Immature natural killer cell (primary cell): ENCODE results near the gene RGS6. TPM values are rescaled to one million over a fixed set of nuclear protein-coding genes. Genes with fewer than 3 reads are reported as not detected.
"Not testable (repeated sequence)": the region's sequence is repeated elsewhere in the genome, so short reads cannot be mapped to it uniquely, and the experiment has no call there.

Source experiments
- DNase-seq, 3 donors: peaks; one replicate each; pipeline ENCODE4 v3.0.0; 2022; ENCODE audit warnings: mixed read lengths in 1 of 3
- H3K27ac Mint-ChIP-seq, 6 donors: one replicate each; pipeline ENCODE4 v1.8.0; 2020; ENCODE audit warnings: mixed read lengths in 6 of 6, mild to moderate bottlenecking in 5 of 6, inconsistent platforms in 4 of 6, moderate library complexity in 3 of 6
- H3K27me3 Mint-ChIP-seq, 3 donors: one replicate each; pipeline ENCODE4 v1.8.0; 2020 to 2021; ENCODE audit warnings: low read depth in 3 of 3, mild to moderate bottlenecking in 3 of 3, mixed read lengths in 3 of 3, moderate library complexity in 3 of 3, inconsistent platforms in 1 of 3
- H3K36me3 Mint-ChIP-seq, 3 donors: one replicate each; pipeline ENCODE4 v1.8.0; 2020; ENCODE audit warnings: mixed read lengths in 3 of 3, inconsistent platforms in 2 of 3, mild to moderate bottlenecking in 2 of 3
- H3K4me1 Mint-ChIP-seq, 2 donors: one replicate each; pipeline ENCODE4 v1.8.0; 2020; ENCODE audit warnings: inconsistent platforms in 2 of 2, mild to moderate bottlenecking in 2 of 2, mixed read lengths in 2 of 2, moderate library complexity in 1 of 2
- H3K4me3 Mint-ChIP-seq, 5 donors: one replicate each; pipeline ENCODE4 v1.8.0; 2020; ENCODE audit warnings: mild to moderate bottlenecking in 5 of 5, mixed read lengths in 5 of 5, inconsistent platforms in 3 of 5, moderate library complexity in 3 of 5
- H3K9me3 Mint-ChIP-seq, 6 donors: one replicate each; pipeline ENCODE4 v1.8.0; 2020; ENCODE audit warnings: mild to moderate bottlenecking in 6 of 6, mixed read lengths in 6 of 6, inconsistent platforms in 4 of 6, moderate library complexity in 3 of 6
- polyA plus RNA-seq, 3 donors: library from polyadenylated mRNA; unstranded; fragments of 300-500 nt; fragmentation: Illumina TruSeq; gene quantifications; one replicate each; pipeline ENCODE4 v1.2.3, GENCODE V29; 2021

The RGS6 gene
- under 1 TPM in 2 of 3 donors, not detected in 1; 0.34 to 0.37 TPM for polyA plus RNA-seq

DNA sequence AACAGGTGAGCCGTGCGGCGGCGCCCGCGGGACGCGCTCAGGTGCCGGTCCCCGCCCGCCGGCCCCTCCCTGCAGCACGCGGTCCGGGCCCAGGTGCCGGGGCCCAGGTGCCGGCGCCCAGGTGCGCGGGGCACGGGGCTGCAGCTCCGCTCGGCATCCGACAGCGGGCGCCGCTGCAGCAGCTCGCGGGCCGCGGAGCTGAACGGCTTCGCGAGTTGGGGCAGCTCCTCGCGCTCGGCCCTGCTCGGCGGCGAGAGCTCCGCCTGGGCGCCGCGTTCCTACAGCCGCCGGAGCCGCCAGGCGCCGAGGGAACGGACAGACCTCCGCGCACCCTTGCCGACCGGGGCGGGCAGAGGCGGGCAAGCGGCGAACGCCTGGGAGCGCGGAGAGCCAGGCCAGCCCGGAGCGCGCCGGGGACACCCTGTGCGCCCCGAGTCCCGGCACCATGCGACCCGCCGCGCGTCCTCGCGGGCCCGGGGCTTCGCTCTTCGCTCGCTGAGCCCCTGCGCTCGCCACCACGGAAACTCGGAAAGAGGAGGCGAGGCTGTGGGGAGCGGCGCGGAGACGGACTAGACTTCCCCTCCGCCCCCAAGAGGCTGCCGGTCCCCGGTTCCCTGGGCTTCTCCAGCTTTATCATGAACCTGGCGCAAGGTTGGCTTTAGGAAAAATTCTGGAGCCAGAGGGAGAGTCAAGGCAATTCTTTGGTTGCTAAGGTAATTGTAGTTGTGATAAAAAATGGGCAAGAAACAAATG lies at the start of gene RGS6:
Gene RGS6 (plus strand): TSS at position 201 of the 753 bp plus-strand sequence.
- DNase-seq: no peak
- Mint-ChIP-seq H3K36me3 (no peaks in the 10 kb centered on the region), H3K27me3 (peaks cover 8 to 21% (median 8%) of the 10 kb centered on the region in 3 donors)

DNA sequence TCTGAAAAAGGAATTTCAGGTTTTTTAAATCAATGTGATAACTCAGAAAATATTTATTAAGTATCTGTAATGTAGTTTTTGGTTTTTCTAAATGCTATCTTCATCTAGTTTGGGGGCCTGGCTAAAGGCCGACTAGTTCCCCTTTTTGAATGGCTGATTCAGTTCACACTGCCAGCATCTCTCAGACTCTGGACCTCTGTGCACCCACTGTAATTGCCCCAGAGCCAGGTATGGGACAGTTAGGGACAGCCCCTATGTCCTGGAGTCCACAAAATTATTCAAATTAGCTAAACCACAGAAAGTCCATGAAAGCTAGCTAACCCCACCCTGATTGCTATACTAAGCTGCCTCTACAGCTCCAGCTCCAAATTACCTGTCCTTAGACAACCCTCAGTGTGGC lies 49.1 kb upstream of the RGS6 start:
- peaks cover 0 to 3% (median 0%) of the 10 kb centered on the region in 3 donors for H3K36me3 Mint-ChIP-seq
- no peak overlapping the region for H3K27ac Mint-ChIP-seq
- peaks cover 6 to 23% (median 11%) of the 10 kb centered on the region in 6 donors for H3K9me3 Mint-ChIP-seq
- H3K27me3 Mint-ChIP-seq: peaks cover 3 to 10% (median 4%) of the 10 kb centered on the region in 3 donors
- no peak for DNase-seq
- H3K4me1 Mint-ChIP-seq: no peaks in the 10 kb centered on the region
- no peak overlapping the region for H3K4me3 Mint-ChIP-seq

More for the DNA sequence above, at the start of gene RGS6:
- peak within 1 kb of the TSS in 2 of 5 donors; percentile 21 to 24 for H3K4me3 Mint-ChIP-seq
- peaks cover 0 to 4% (median 0%) of the 10 kb centered on the region in 6 donors for H3K9me3 Mint-ChIP-seq
- peaks cover 4 to 15% of the 10 kb centered on the region in 2 donors for H3K4me1 Mint-ChIP-seq
- no peak within 1 kb of the TSS for H3K27ac Mint-ChIP-seq

- peaks cover 0 to 3% (median 0%) of the 10 kb centered on the region in 3 donors for H3K36me3 Mint-ChIP-seq
- no peak for DNase-seq
- H3K4me1 Mint-ChIP-seq: no peaks in the 10 kb centered on the region
- H3K27me3 Mint-ChIP-seq: peaks cover 3 to 9% (median 6%) of the 10 kb centered on the region in 3 donors
- no peak overlapping the region for H3K27ac Mint-ChIP-seq
- no peak overlapping the region for H3K4me3 Mint-ChIP-seq
- H3K9me3 Mint-ChIP-seq: peaks cover 5 to 22% (median 9%) of the 10 kb centered on the region in 6 donors
Measured at GRCh38 chr14:71885301-71885700, 46.9 kb upstream of the RGS6 start.

DNA sequence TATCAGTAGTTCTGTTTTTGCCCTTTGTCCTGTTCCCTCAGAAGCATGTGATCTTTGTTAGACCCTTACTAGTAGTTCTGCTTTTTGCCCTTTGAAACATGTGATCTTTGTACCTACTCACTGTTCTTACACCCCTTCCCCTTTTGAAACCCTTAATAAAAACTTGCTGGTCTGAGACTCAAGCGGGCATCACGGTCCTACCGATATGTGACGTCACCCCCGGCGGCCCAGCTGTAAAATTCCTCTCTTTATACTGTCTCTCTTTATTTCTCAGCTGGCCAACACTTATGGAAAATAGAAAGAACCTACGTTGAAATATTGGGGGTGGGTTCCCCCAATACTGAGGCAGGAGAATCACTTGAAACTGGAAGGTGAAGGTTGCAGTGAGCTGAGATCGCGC lies 44.4 kb upstream of the RGS6 start:
- H3K9me3 Mint-ChIP-seq: peaks cover 5 to 22% (median 9%) of the 10 kb centered on the region in 6 donors
- not testable (repeated sequence) for H3K27me3 Mint-ChIP-seq, H3K36me3 Mint-ChIP-seq, H3K4me3 Mint-ChIP-seq, H3K27ac Mint-ChIP-seq, H3K4me1 Mint-ChIP-seq, DNase-seq

GRCh38 chr14:71890541-71890940 lies 41.7 kb upstream of the RGS6 start:
- Mint-ChIP-seq H3K27ac (no peak overlapping the region), H3K4me1 (no peaks in the 10 kb centered on the region), H3K9me3 (peaks cover 5 to 22% (median 8%) of the 10 kb centered on the region in 6 donors), H3K4me3 (no peak overlapping the region), H3K27me3 (peaks cover 3 to 4% (median 3%) of the 10 kb centered on the region in 3 donors), H3K36me3 (peaks cover 0 to 3% (median 0%) of the 10 kb centered on the region in 3 donors)
- no peak for DNase-seq

- H3K4me3 Mint-ChIP-seq: no peak overlapping the region
- H3K9me3 Mint-ChIP-seq: peaks cover 5 to 19% (median 8%) of the 10 kb centered on the region in 6 donors
- H3K27ac Mint-ChIP-seq: no peak overlapping the region
- DNase-seq: no peak
- H3K27me3 Mint-ChIP-seq: peaks cover 3 to 4% (median 3%) of the 10 kb centered on the region in 3 donors
- H3K36me3 Mint-ChIP-seq: peaks cover 0 to 3% (median 0%) of the 10 kb centered on the region in 3 donors
- no peaks in the 10 kb centered on the region for H3K4me1 Mint-ChIP-seq
Measured at GRCh38 chr14:71891185-71891584, 41.0 kb upstream of the RGS6 start.

- Mint-ChIP-seq H3K27ac (no peak overlapping the region), H3K4me1 (no peaks in the 10 kb centered on the region), H3K4me3 (no peak overlapping the region), H3K36me3 (peaks cover 0 to 3% (median 0%) of the 10 kb centered on the region in 3 donors), H3K9me3 (peaks cover 5 to 17% (median 7%) of the 10 kb centered on the region in 6 donors), H3K27me3 (peaks cover 3 to 4% (median 3%) of the 10 kb centered on the region in 3 donors)
- DNase-seq: no peak
Measured at GRCh38 chr14:71891970-71892369, 40.3 kb upstream of the RGS6 start.

GRCh38 chr14:71905031-71905430 lies 27.2 kb upstream of the RGS6 start:
- H3K36me3 Mint-ChIP-seq: no peaks in the 10 kb centered on the region
- no peak overlapping the region for H3K4me3 Mint-ChIP-seq
- peaks cover 11 to 22% (median 12%) of the 10 kb centered on the region in 3 donors for H3K27me3 Mint-ChIP-seq
- DNase-seq: no peak
- H3K27ac Mint-ChIP-seq: no peak overlapping the region
- no peaks in the 10 kb centered on the region for H3K4me1 Mint-ChIP-seq
- peaks cover 0 to 7% (median 0%) of the 10 kb centered on the region in 6 donors for H3K9me3 Mint-ChIP-seq

DNA sequence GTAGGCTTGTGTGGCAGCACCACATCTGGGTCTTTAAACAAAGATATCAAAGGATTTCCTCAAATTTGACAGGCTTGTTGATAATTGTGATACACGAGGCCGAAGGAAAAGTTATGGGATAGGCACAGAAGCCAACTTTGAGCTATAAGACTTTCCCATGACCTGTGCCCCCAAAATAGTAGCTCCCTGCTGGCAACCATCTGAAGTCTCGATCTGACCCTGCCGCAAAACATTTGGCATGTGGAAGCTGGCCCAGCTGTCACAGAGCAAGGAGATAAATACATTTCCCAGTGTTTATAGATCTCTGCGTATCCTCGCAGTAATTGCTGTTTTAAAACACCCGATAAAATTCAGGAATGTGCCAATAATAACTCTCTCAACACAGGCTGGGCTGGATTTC lies 26.4 kb upstream of the RGS6 start:
- Mint-ChIP-seq H3K4me1 (no peaks in the 10 kb centered on the region), H3K36me3 (no peaks in the 10 kb centered on the region), H3K27ac (no peak overlapping the region), H3K4me3 (no peak overlapping the region), H3K27me3 (peaks cover 9 to 20% (median 12%) of the 10 kb centered on the region in 3 donors), H3K9me3 (peaks cover 0 to under 1% (median 0%) of the 10 kb centered on the region in 6 donors)
- no peak for DNase-seq

- no peaks in the 10 kb centered on the region for H3K4me1 Mint-ChIP-seq
- no peak for DNase-seq
- no peaks in the 10 kb centered on the region for H3K36me3 Mint-ChIP-seq
- H3K27me3 Mint-ChIP-seq: peaks cover 6 to 17% (median 11%) of the 10 kb centered on the region in 3 donors
- H3K4me3 Mint-ChIP-seq: no peak overlapping the region
- H3K27ac Mint-ChIP-seq: no peak overlapping the region
- no peaks in the 10 kb centered on the region for H3K9me3 Mint-ChIP-seq
Measured at GRCh38 chr14:71907793-71908515, 24.3 kb upstream of the RGS6 start.

DNA sequence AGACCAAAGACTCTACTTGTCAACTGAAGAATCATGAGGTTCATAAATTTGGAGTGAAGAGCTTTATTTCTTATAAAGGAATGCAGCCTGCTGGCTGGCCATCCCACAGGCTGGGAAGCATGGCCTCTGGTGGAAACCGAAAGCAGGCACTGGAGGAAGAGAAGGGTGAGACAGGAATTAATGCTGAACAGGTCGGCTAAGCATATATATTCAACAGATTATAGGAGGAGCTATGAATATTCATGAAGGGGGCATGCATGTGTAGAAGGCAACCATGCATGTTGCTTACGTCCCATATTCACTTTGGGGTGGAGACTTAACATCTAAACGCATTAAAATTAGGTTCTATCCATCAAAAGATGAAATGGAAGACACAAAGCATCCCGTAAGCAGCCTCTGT lies 20.6 kb upstream of the RGS6 start:
- Mint-ChIP-seq H3K4me3 (no peak overlapping the region), H3K27ac (no peak overlapping the region), H3K9me3 (no peaks in the 10 kb centered on the region), H3K4me1 (no peaks in the 10 kb centered on the region), H3K27me3 (peaks cover 2 to 11% (median 2%) of the 10 kb centered on the region in 3 donors), H3K36me3 (no peaks in the 10 kb centered on the region)
- no peak for DNase-seq

DNA sequence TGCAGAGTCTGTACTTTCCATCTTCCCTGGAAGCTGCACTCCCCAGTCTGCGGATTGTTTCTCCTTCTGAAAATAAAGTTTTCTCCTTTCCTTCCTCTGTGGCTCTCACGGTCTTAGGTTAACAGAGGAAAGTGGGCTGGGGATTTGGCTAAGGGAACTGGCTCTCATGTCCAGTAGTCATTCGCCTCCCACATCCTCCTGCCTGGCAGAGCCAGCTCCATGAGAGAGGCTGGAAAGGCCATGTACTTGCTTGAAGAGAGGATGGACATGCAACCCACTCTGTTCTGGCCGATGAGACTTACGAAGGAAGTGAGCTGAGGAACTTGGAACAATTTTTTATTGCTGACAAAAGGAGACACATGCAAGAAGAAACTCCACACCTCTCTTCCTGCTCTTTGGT lies 18.9 kb upstream of the RGS6 start:
- Mint-ChIP-seq H3K4me3 (no peak overlapping the region), H3K36me3 (no peaks in the 10 kb centered on the region), H3K27me3 (peaks cover 0 to 10% (median 2%) of the 10 kb centered on the region in 3 donors), H3K27ac (no peak overlapping the region), H3K4me1 (no peaks in the 10 kb centered on the region), H3K9me3 (no peaks in the 10 kb centered on the region)
- DNase-seq: no peak

DNA sequence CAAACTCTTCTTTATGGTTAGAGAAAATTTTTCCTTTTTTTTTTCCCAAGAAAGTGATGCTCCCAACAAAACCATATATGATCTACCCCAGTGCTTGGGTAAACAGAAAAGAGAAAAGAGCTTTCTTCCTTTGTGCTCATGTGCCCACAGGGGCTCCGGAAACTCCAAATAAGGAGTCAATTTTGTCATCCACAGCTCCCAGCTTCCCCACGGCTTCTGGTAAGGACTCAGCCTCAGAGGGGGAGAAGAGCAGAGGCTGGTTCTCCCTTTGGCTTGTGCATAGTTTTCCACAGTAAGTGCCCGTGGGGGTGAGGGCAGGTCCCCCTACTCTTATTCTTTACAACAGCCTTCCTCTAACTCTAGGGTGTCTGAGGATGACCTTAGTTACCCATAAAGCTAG lies 13.3 kb upstream of the RGS6 start:
- no peak overlapping the region for H3K4me3 Mint-ChIP-seq
- peaks cover 0 to 7% (median 0%) of the 10 kb centered on the region in 6 donors for H3K9me3 Mint-ChIP-seq
- no peaks in the 10 kb centered on the region for H3K4me1 Mint-ChIP-seq
- H3K36me3 Mint-ChIP-seq: no peaks in the 10 kb centered on the region
- no peak for DNase-seq
- H3K27ac Mint-ChIP-seq: no peak overlapping the region
- H3K27me3 Mint-ChIP-seq: peaks cover 0 to 10% (median 0%) of the 10 kb centered on the region in 3 donors

- no peak for DNase-seq
- H3K4me3 Mint-ChIP-seq: no peak overlapping the region
- H3K4me1 Mint-ChIP-seq: no peaks in the 10 kb centered on the region
- H3K27me3 Mint-ChIP-seq: peaks cover 0 to 6% (median 2%) of the 10 kb centered on the region in 3 donors
- H3K9me3 Mint-ChIP-seq: peaks cover 0 to 7% (median 0%) of the 10 kb centered on the region in 6 donors
- H3K27ac Mint-ChIP-seq: no peak overlapping the region
- H3K36me3 Mint-ChIP-seq: no peaks in the 10 kb centered on the region
Measured at GRCh38 chr14:71923513-71923912, 8.7 kb upstream of the RGS6 start.
